ELR (cell line): ENCODE data around the gene PEX5.
"Not testable (repeated sequence)": the region's sequence is repeated elsewhere in the genome, so short reads cannot be mapped to it uniquely, and the experiment has no call there.

ENCODE experiments used
- DNase-seq: peaks from one replicate; pipeline ENCODE4 v3.0.0-alpha.2; 2015; ENCODE audit warnings: low read depth

PEX5 gene

GRCh38 chr12:7213745-7214144 is 24.3 kb downstream of the PEX5 start:
- DNase-seq: not testable (repeated sequence)

- DNase-seq: no peak
Measured at GRCh38 chr12:7217475-7218069, 28.1 kb downstream of the PEX5 start.

DNA sequence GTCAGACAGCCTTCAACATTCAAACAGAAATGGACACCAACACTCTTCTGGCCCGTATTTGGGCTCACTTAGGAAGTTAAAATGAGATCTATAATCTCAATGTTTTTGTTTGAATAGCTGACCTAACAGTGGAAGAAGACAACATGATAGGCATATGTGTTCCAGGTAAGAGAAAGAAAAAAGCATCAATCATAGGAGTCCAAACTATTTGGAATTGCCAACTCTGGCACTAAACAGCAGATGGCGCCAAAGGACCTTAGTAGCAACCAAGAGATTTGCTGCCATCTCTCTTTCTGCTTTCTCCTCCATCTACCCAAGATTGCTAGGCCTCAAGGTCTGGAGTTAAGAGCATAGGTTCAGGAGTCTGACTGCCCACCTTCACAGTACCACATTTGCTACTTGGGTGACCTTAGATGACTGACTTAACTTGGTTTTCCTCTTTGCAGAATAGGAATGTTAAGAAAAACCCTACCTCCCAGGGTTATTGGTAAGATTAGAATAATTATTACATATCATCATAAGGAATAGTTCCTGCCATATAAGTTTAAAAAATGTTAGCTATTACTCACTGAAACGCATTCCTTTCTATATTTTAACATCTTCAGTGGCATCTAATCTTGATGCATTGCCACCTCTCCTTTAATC is 30.2 kb downstream of the PEX5 start:
- peak; percentile 83 for DNase-seq

DNA sequence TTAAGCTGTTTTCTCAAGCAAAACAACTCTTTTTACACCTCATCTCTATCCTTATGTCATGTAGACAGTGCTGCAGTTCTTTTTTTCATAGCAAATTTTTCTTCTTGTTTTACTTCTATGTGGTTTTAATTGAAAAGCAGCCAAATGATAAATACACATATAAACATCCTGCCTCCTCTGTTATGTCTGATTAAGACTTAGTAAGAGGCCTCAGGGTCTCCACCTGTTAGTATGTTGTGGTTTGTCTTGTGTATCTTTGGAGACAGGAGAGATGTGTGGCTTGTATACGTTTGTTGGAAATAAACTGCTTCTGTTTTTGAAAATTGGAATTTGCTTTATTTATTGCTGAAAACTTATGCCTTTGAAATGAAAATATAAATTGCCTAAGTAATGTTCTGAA is 32.0 kb downstream of the PEX5 start:
- DNase-seq: peak; percentile 71

DNA sequence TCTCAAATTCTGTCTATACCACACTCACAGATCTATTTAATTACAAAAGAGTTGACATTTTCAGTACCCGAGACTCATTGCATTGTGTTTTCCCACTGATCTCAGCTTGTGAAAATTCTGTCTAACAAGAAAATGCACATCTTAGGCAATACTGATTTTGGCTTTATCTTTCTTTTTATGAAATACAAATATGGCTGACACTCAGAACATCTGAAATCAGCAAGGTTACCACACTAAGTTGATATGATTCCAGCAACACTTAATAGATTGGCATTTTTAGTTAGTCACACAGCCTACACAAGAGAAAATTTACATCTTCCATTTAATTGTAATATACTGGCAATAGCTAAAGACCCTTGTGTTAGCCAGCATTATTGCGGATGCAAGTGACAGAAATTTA is 40.3 kb downstream of the PEX5 start:
- DNase-seq: no peak

- peak; percentile 79 for DNase-seq
Measured at GRCh38 chr12:7241404-7242005, 52.0 kb downstream of the PEX5 start.

GRCh38 chr12:7242176-7243101 is 53.0 kb downstream of the PEX5 start:
- no peak for DNase-seq

DNA sequence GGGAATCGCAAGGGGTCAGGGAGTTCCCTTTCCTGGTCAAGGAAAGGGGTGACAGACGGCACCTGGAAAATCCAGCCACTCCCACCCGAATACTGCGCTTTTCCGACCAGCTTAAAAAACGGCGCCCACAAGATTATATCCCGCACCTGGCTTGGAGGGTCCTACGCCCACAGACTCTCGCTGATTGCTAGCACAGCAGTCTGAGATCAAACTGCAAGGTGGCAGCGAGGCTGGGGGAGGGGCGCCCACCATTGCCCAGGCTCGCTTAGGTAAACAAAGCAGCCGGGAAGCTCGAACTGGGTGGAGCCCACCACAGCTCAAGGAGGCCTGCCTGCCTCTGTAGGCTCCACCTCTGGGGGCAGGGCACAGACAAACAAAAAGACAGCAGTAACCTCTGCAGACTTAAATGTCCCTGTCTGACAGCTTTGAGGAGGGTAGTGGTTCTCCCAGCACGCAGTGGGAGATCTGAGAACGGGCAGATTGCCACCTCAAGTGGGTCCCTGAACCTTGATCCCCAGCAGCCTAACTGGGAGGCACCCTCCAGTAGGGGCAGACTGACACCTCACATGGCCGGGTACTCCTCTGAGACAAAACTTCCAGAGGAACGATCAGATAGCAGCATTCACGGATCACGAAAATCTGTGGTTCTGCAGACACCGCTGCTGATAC is 62.0 kb downstream of the PEX5 start:
- not testable (repeated sequence) for DNase-seq

DNA sequence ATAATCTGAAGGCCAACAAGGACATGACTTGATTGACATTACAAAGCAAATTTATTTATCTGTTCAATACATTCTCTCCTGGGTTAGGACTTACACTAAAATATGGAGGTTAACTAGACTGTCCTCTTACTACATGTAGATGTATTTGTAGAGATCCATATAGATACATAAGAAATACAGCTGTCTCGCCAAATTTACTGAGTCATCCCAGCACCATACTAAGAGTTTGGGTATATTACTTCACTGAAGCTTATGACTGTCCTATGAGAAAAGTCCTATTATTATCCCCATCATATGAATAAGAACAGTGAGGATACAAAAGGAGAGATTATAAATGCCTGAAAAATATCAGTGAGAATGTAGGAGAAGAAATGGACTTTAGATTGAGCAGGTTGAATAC is 69.6 kb downstream of the PEX5 start:
- no peak for DNase-seq
